ENCODE data around the gene SLC22A12. TPM values are rescaled to one million over a fixed set of nuclear protein-coding genes. Genes with fewer than 3 reads are reported as not detected.

Gene SLC22A12
- polyA plus RNA-seq, 1 donor = 3.8 TPM

GRCh38 chr11:64647019-64647779 lies 56.2 kb downstream of the SLC22A12 start:
- no peak for DNase-seq

GRCh38 chr11:64648551-64648950 lies 57.5 kb downstream of the SLC22A12 start:
- DNase-seq = no peak

DNA sequence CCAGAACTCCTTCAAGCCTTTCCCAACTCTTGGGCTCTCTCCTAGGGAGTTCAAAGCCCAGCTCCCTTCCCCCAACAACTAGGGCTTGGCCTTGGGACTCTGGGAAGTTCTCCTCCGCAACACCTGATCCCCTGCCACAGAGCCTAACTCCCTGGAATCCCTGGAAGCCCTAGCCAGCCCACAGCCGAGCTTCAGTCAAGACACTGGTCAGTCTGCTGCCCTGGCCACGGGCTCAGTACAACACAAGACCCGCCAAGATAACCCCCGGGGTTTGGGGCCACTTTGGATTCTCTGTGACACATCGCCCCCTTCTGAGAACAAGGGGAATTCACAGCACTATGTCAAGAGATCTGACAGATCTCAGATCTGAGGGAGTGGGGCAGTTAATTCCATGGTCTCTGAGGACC lies 58.3 kb downstream of the SLC22A12 start:
- peak; percentile 55 for DNase-seq

DNA sequence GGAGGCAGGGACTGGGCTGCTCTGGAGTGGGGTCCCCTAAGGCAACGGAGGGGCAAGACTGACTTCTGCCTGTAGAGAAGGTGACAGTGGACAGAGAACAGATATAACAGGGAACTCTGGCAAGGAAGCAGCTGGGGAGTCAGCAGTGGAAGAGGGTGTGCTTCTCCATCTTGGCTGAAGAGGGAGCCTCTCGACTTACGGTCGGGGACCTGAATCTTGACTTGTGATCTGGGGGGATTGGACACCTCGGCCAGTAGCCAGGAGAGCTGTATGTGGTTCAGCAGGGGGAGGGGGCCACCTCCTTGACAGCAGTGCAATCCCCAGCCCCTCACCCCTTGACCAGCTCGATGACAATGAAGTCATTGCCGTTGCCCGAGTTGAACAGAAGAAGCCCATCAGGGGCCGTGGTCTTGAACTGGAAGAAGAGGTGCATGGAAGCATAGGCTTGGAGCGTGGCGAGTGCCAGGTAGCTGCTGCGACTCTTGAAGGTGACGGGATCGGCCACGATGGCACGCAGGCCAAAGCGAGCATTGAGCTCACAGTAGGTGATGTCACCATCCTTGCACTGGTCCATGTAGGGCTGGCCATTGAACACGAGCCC lies 60.0 kb downstream of the SLC22A12 start:
- DNase-seq = no peak

Other genes starting within 250 kb of the SLC22A12 start
- 9.1 TPM for gene RPS6KA4, start 232.1 kb upstream of the SLC22A12 start, polyA plus RNA-seq (ENCODE audit: insufficient read length)
- gene SLC22A11, start 35.3 kb upstream of the SLC22A12 start, polyA plus RNA-seq (ENCODE audit: insufficient read length) = 29.3 TPM
- 14.9 TPM for gene NRXN2, start 132.0 kb downstream of the SLC22A12 start, polyA plus RNA-seq (ENCODE audit: insufficient read length)
- 2.6 TPM for gene RASGRP2, start 152.9 kb downstream of the SLC22A12 start, polyA plus RNA-seq (ENCODE audit: insufficient read length)
- 1.8 TPM for gene PYGM, start 168.8 kb downstream of the SLC22A12 start, polyA plus RNA-seq (ENCODE audit: insufficient read length)
- gene SF1, start 187.3 kb downstream of the SLC22A12 start, polyA plus RNA-seq (ENCODE audit: insufficient read length) = 520 TPM
- 17.4 TPM for gene MAP4K2, start 212.0 kb downstream of the SLC22A12 start, polyA plus RNA-seq (ENCODE audit: insufficient read length)
- gene MEN1, start 219.3 kb downstream of the SLC22A12 start, polyA plus RNA-seq (ENCODE audit: insufficient read length) = 36.6 TPM

Measured in left kidney (tissue), 2 donors.